Measurements from ENCODE around the gene DST. TPM values are rescaled to one million over a fixed set of nuclear protein-coding genes. Genes with fewer than 3 reads are reported as not detected.

The DST gene
- polyA plus RNA-seq, 3 donors = 1.1 to 7.4 (median 3.2) TPM

GRCh38 chr6:56450376-56450775 lies 192.3 kb downstream of the DST start:
- H3K79me2 ChIP-seq (ENCODE audit: insufficient read depth, low read length) = no peaks in the 10 kb centered on the region
- DNase-seq = no peak
- no peak overlapping the region for H3K9ac ChIP-seq (ENCODE audit: insufficient read depth, low read length, poor library complexity, severe bottlenecking)
- Mint-ChIP-seq H3K27me3 (ENCODE audit: low read depth in 3 of 3) (peaks cover 2 to 3% (median 2%) of the 10 kb centered on the region in 3 donors), H3K27ac (no peak overlapping the region), H3K4me1 (no peaks in the 10 kb centered on the region), H3K36me3 (peaks cover 0 to 3% of the 10 kb centered on the region in 2 donors), H3K9me3 (peaks cover 0 to 3% (median 0%) of the 10 kb centered on the region in 7 donors), H3K4me3 (no peak overlapping the region)
- H3K4me1 ChIP-seq (ENCODE audit: control insufficient read depth in 1 of 2, insufficient read depth in 2 of 2, low read length in 2 of 2) = no peaks in the 10 kb centered on the region
- TF ChIP-seq CTCF (IDR thresholded peaks at IDR 0.05) = no peak
- H3K4me3 ChIP-seq (replicated peaks in 1 of 3; ENCODE audit: low read depth in 2 of 3, low read length in 3 of 3) = no peak overlapping the region
- intact Hi-C loops (cut with micrococcal nuclease) = no loop called here
- H3K36me3 ChIP-seq (replicated peaks in 1 of 2; ENCODE audit: control insufficient read depth in 1 of 2, insufficient read depth in 2 of 2, low read length in 2 of 2) = no peaks in the 10 kb centered on the region
- H4K20me1 ChIP-seq (ENCODE audit: insufficient read depth, low read length) = no peaks in the 10 kb centered on the region
- WGBS (ENCODE audit: insufficient coverage) = 75% methylated on average over 2 of the region's 3 CpGs
- no peak overlapping the region for H2AFZ ChIP-seq (ENCODE audit: insufficient read depth, low read depth, low read length, poor library complexity, severe bottlenecking)
- H3K27me3 ChIP-seq (ENCODE audit: control insufficient read depth in 2 of 2, insufficient read depth in 2 of 2, low read length in 2 of 2) = no peaks in the 10 kb centered on the region
- no peaks in the 10 kb centered on the region for H3K9me3 ChIP-seq (replicated peaks in 1 of 2; ENCODE audit: control insufficient read depth in 1 of 2, insufficient read depth in 1 of 2, low read length in 2 of 2)
- no peak overlapping the region for H3K27ac ChIP-seq (ENCODE audit: low read depth in 1 of 2, low read length in 2 of 2)
- no peak overlapping the region for H3K4me2 ChIP-seq (replicated peaks; ENCODE audit: extremely low read depth, low read length, poor library complexity, severe bottlenecking)

- H4K20me1 ChIP-seq (ENCODE audit: insufficient read depth, low read length) = no peaks in the 10 kb centered on the region
- no peak overlapping the region for H2AFZ ChIP-seq (ENCODE audit: insufficient read depth, low read depth, low read length, poor library complexity, severe bottlenecking)
- H3K4me3 Mint-ChIP-seq = no peak overlapping the region
- H3K27ac Mint-ChIP-seq = no peak overlapping the region
- no CpG with 5 or more reads among the region's 1 CpG for WGBS (ENCODE audit: insufficient coverage)
- no peak overlapping the region for H3K4me2 ChIP-seq (replicated peaks; ENCODE audit: extremely low read depth, low read length, poor library complexity, severe bottlenecking)
- H3K79me2 ChIP-seq (ENCODE audit: insufficient read depth, low read length) = no peaks in the 10 kb centered on the region
- H3K27me3 ChIP-seq (ENCODE audit: control insufficient read depth in 2 of 2, insufficient read depth in 2 of 2, low read length in 2 of 2) = no peaks in the 10 kb centered on the region
- no peaks in the 10 kb centered on the region for H3K4me1 Mint-ChIP-seq
- H3K9me3 Mint-ChIP-seq = peaks cover 2 to 7% (median 4%) of the 10 kb centered on the region in 7 donors
- H3K27me3 Mint-ChIP-seq (ENCODE audit: low read depth in 3 of 3) = peaks cover 2 to 7% (median 2%) of the 10 kb centered on the region in 3 donors
- no peak overlapping the region for H3K9ac ChIP-seq (ENCODE audit: insufficient read depth, low read length, poor library complexity, severe bottlenecking)
- no peaks in the 10 kb centered on the region for H3K9me3 ChIP-seq (replicated peaks in 1 of 2; ENCODE audit: control insufficient read depth in 1 of 2, insufficient read depth in 1 of 2, low read length in 2 of 2)
- no peak overlapping the region for H3K4me3 ChIP-seq (replicated peaks in 1 of 3; ENCODE audit: low read depth in 2 of 3, low read length in 3 of 3)
- no peak for DNase-seq
- no peaks in the 10 kb centered on the region for H3K4me1 ChIP-seq (ENCODE audit: control insufficient read depth in 1 of 2, insufficient read depth in 2 of 2, low read length in 2 of 2)
- intact Hi-C loops (cut with micrococcal nuclease) = no loop called here
- H3K36me3 Mint-ChIP-seq = no peaks in the 10 kb centered on the region
- TF ChIP-seq CTCF (IDR thresholded peaks at IDR 0.05) = no peak
- H3K36me3 ChIP-seq (replicated peaks in 1 of 2; ENCODE audit: control insufficient read depth in 1 of 2, insufficient read depth in 2 of 2, low read length in 2 of 2) = no peaks in the 10 kb centered on the region
- H3K27ac ChIP-seq (ENCODE audit: low read depth in 1 of 2, low read length in 2 of 2) = no peak overlapping the region
These were observed 194.6 kb downstream of the DST start for GRCh38 chr6:56448046-56448445.

All from CD14-positive monocyte (primary cell).